OCI-LY7 (cell line): ENCODE results near the gene MTCL1. TPM values are rescaled to one million over a fixed set of nuclear protein-coding genes. Genes with fewer than 3 reads are reported as not detected.

Experiments
- BruUV-seq: library from RNA; stranded (reverse); fragments of 400-500 nt; replicated peaks from 2 replicates; lab custom pipeline; 2021; lab: Mats Ljungman, UMichigan
- CTCF ChIA-PET: fragments of 300-600 bp; sonication (Branson Sonifier 250); formaldehyde crosslinking; loops from one replicate; lab custom pipeline; 2022; ENCODE audit warnings: antibody characterized with exemption; ENCODE audit not compliant: unreplicated experiment; lab: Charles Lee
- POLR2A ChIA-PET: fragments of 300-600 bp; sonication (Branson Sonifier 250); formaldehyde crosslinking; loops from one replicate; lab custom pipeline; 2022; ENCODE audit warnings: antibody characterized with exemption; lab: Charles Lee
- DNase-seq: peaks from one replicate; pipeline ENCODE4 v3.0.0-alpha.2; 2015; ENCODE audit warnings: low spot score
- H2AFZ ChIP-seq: fragments of 200-600 bp; sonication (generic), shearing (Covaris generic); 2 replicates; pipeline ENCODE4 v1.6.1; 2014; ENCODE audit warnings: mild to moderate bottlenecking, antibody characterized with exemption, low read length, moderate library complexity
- H3K27ac ChIP-seq: fragments of 200-600 bp; sonication (generic); 2 replicates; pipeline ENCODE4 v1.5.1; 2014; ENCODE audit warnings: mixed run types, low read depth, mild to moderate bottlenecking, moderate library complexity, low read length, inconsistent platforms; ENCODE audit not compliant: poor library complexity, severe bottlenecking
- H3K36me3 ChIP-seq: fragments of 200-600 bp; sonication (generic); 2 replicates; pipeline ENCODE4 v1.6.1; 2014; ENCODE audit warnings: mild to moderate bottlenecking, antibody characterized with exemption, low read length, moderate library complexity, mixed read lengths; ENCODE audit not compliant: insufficient read depth
- H3K4me1 ChIP-seq: fragments of 200-600 bp; sonication (generic); 2 replicates; pipeline ENCODE4 v1.5.1; 2014; ENCODE audit warnings: mild to moderate bottlenecking, low read length; ENCODE audit not compliant: insufficient read depth, poor library complexity, severe bottlenecking
- H3K4me2 ChIP-seq: fragments of 200-600 bp; sonication (generic); 2 replicates; pipeline ENCODE4 v1.6.1; 2014; ENCODE audit warnings: mild to moderate bottlenecking, low read length
- H3K4me3 ChIP-seq: fragments of 200-600 bp; sonication (generic); 2 replicates; pipeline ENCODE4 v1.5.1; 2014; ENCODE audit warnings: mild to moderate bottlenecking, low read depth, low read length; ENCODE audit not compliant: poor library complexity, severe bottlenecking
- H3K79me2 ChIP-seq: fragments of 200-600 bp; sonication (generic); 2 replicates; pipeline ENCODE4 v1.6.1; 2016; ENCODE audit warnings: low read depth, mild to moderate bottlenecking, low read length, moderate library complexity, mixed read lengths; ENCODE audit not compliant: insufficient read depth
- H3K9me2 ChIP-seq: fragments of 200-600 bp; sonication (generic); 2 replicates; pipeline ENCODE4 v1.6.1; 2016; ENCODE audit warnings: mild to moderate bottlenecking, low read length, mixed read lengths; ENCODE audit not compliant: insufficient read depth
- H3K9me3 ChIP-seq: fragments of 200-600 bp; sonication (generic); 2 replicates; pipeline ENCODE4 v1.6.1; 2014; ENCODE audit warnings: mild to moderate bottlenecking, mixed run types, low read length, mixed read lengths
- H4K20me1 ChIP-seq: fragments of 200-600 bp; sonication (generic); 2 replicates; pipeline ENCODE4 v1.6.1; 2014; ENCODE audit warnings: mild to moderate bottlenecking, antibody characterized with exemption, low read length, moderate library complexity, mixed read lengths; ENCODE audit not compliant: insufficient read depth
- EZH2phosphoT487 ChIP-seq: fragments of 200-600 bp; sonication (generic); IDR thresholded peaks from 2 replicates; pipeline ENCODE4 v1.6.1; 2018; ENCODE audit warnings: low read depth, borderline replicate concordance, mild to moderate bottlenecking, mixed run types, antibody characterized with exemption, low read length, moderate library complexity, mixed read lengths
- intact Hi-C: fragments of 100-400 bp; cut with micrococcal nuclease; formaldehyde crosslinking; loops from one replicate; pipeline ENCODE4 v1.10.0; 2022; ENCODE audit not compliant: unreplicated experiment
- total RNA-seq, 2 experiments: library from RNA; depleted of rRNA in 1 of 2; stranded (reverse); fragments of >200 nt in 1 of 2; shearing (Covaris generic) in 1 of 2; gene quantifications; 2 replicates each; pipeline ENCODE4 v1.2.3, GENCODE V29; 2014 to 2022
- TF ChIP-seq, protein P1 (sequence below): fragments of 200-600 bp; sonication (generic); conservative IDR thresholded peaks from 2 replicates; pipeline ENCODE4 v1.5.1; 2014; ENCODE audit warnings: mild to moderate bottlenecking, antibody characterized with exemption, low read length, moderate library complexity, mixed read lengths

MTCL1 gene
- total RNA-seq, 2 experiments from 2014 or later, result 96.8 to 159 TPM

DNA sequence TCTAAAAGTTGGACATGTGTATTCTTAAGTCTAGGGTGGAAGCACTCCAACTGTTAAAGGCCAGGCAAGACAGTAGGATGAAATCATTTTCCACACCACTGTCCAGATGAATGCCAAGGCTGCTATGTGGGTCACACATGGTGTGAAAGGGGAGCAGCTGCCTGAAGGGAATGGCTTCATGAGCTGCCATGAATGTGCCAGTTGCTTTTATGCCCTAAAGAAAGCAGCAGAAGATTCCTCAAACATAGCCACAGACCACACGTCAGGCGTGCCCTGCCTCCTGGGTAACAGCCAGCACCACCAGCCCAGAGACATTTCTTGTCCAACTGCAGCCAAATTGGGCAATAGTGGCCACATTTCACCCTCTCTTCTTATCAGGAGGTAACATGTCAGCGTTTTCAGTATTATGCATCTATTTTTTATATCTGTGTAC lies 130.2 kb downstream of the MTCL1 start:
- no peak overlapping the region for H3K27ac ChIP-seq
- H3K4me1 ChIP-seq, result no peaks in the 10 kb centered on the region
- no peaks in the 10 kb centered on the region for H3K9me2 ChIP-seq
- H3K4me3 ChIP-seq, result no peak overlapping the region
- H2AFZ ChIP-seq, result no peak overlapping the region
- no peak overlapping the region for H3K4me2 ChIP-seq
- TF ChIP-seq, protein P1, sequence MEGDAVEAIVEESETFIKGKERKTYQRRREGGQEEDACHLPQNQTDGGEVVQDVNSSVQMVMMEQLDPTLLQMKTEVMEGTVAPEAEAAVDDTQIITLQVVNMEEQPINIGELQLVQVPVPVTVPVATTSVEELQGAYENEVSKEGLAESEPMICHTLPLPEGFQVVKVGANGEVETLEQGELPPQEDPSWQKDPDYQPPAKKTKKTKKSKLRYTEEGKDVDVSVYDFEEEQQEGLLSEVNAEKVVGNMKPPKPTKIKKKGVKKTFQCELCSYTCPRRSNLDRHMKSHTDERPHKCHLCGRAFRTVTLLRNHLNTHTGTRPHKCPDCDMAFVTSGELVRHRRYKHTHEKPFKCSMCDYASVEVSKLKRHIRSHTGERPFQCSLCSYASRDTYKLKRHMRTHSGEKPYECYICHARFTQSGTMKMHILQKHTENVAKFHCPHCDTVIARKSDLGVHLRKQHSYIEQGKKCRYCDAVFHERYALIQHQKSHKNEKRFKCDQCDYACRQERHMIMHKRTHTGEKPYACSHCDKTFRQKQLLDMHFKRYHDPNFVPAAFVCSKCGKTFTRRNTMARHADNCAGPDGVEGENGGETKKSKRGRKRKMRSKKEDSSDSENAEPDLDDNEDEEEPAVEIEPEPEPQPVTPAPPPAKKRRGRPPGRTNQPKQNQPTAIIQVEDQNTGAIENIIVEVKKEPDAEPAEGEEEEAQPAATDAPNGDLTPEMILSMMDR, result no peak
- no peak for TF ChIP-seq EZH2phosphoT487
- intact Hi-C loops, result no loop called here
- H3K79me2 ChIP-seq, result no peaks in the 10 kb centered on the region
- no peaks in the 10 kb centered on the region for H4K20me1 ChIP-seq
- ChIA-PET POLR2A (interaction anchor here (0.8 kb wide), 1 partner anchor 147 kb away, joined by 3 read pairs; no protein-coding TSS in a partner anchor), CTCF (no interaction called here)
- H3K9me3 ChIP-seq, result peaks cover 24% of the 10 kb centered on the region; the same call in 1 of the 2 replicates
- H3K36me3 ChIP-seq, result peaks cover 24% of the 10 kb centered on the region
- DNase-seq, result no peak
- no TSS peak for BruUV-seq

DNA sequence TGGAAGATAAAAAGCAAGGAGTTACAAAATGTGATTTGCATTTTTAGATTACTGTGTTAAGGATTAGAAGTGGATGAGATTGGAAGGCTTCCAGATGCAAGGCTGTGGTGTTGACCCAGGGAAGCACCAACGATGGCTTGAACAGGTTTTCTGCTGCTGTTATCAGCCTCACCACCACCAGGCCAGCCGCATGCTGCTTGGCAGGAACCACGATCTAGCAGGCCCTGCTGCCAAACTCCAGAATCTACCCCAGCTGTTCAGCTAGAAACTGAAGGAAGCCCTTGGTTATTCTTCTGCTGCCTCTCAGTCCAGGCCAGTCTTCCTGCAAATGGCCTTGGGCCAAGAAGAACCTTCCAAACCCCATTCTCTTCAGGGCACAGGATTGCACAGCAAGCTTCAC lies 133.9 kb downstream of the MTCL1 start:
- POLR2A ChIA-PET, result interaction anchor here (0.6 to 2.0 kb wide), 5 partner anchors 9 to 729 kb away, joined by 3 to 7 read pairs (median 4); no protein-coding TSS in a partner anchor
- H2AFZ ChIP-seq, result no peak overlapping the region

More for the DNA sequence above, 133.9 kb downstream of the MTCL1 start:
- no TSS peak for BruUV-seq
- no peaks in the 10 kb centered on the region for H3K4me1 ChIP-seq
- intact Hi-C loops, result no loop called here
- no peak overlapping the region for H3K4me2 ChIP-seq
- H3K9me2 ChIP-seq, result no peaks in the 10 kb centered on the region
- H3K36me3 ChIP-seq, result no peaks in the 10 kb centered on the region
- CTCF ChIA-PET, result no interaction called here
- DNase-seq, result no peak
- H4K20me1 ChIP-seq, result no peaks in the 10 kb centered on the region
- H3K27ac ChIP-seq, result no peak overlapping the region
- TF ChIP-seq, protein P1, result no peak
- TF ChIP-seq EZH2phosphoT487, result no peak
- H3K79me2 ChIP-seq, result no peaks in the 10 kb centered on the region
- peaks cover 16% of the 10 kb centered on the region; the same call in 1 of the 2 replicates for H3K9me3 ChIP-seq
- no peak overlapping the region for H3K4me3 ChIP-seq
